GM23338 (cell line): ENCODE measurements around the gene KNTC1. TPM values are rescaled to one million over a fixed set of nuclear protein-coding genes. Genes with fewer than 3 reads are reported as not detected.

ENCODE experiments used
- ATAC-seq: fragments of 200-7000 bp; cut with Tn5 transposase; 3 replicates; pipeline ENCODE4 v1.9.1; 2020
- DNase-seq: peaks from one replicate; pipeline ENCODE4 v3.0.0-alpha.2; 2015; ENCODE audit warnings: low spot score
- H2AFZ ChIP-seq: fragments of 200-600 bp; sonication (generic); 2 replicates; pipeline ENCODE4 v1.8.0; 2016; ENCODE audit warnings: antibody characterized with exemption, mild to moderate bottlenecking, moderate library complexity
- H3F3A ChIP-seq: fragments of 200-600 bp; sonication (generic); replicated peaks from 2 replicates; pipeline ENCODE4 v1.8.0; 2017; ENCODE audit warnings: antibody characterized with exemption, mixed run types, low read depth
- H3K27ac ChIP-seq: fragments of 200-600 bp; sonication (generic); 2 replicates; pipeline ENCODE4 v1.6.1; 2016; ENCODE audit warnings: low read depth
- H3K27me3 ChIP-seq: fragments of 200-600 bp; sonication (generic); 2 replicates; pipeline ENCODE4 v1.8.0; 2016; ENCODE audit warnings: mild to moderate bottlenecking, mixed run types, moderate library complexity; ENCODE audit not compliant: insufficient read depth
- H3K36me3 ChIP-seq: fragments of 200-600 bp; sonication (generic); 2 replicates; pipeline ENCODE4 v1.8.0; 2016; ENCODE audit warnings: mild to moderate bottlenecking; ENCODE audit not compliant: insufficient read depth
- H3K4me1 ChIP-seq: fragments of 200-600 bp; sonication (generic); 2 replicates; pipeline ENCODE4 v1.8.0; 2016; ENCODE audit warnings: mild to moderate bottlenecking, moderate library complexity; ENCODE audit not compliant: insufficient read depth
- H3K4me2 ChIP-seq: fragments of 200-600 bp; sonication (generic); 2 replicates; pipeline ENCODE4 v1.7.1; 2017; ENCODE audit warnings: mixed run types
- H3K4me3 ChIP-seq: fragments of 200-600 bp; sonication (generic); 2 replicates; pipeline ENCODE4 v1.6.1; 2016; ENCODE audit warnings: mixed run types
- H3K79me2 ChIP-seq: fragments of 200-600 bp; sonication (generic); replicated peaks from 2 replicates; pipeline ENCODE4 v1.8.0; 2017; ENCODE audit warnings: mild to moderate bottlenecking; ENCODE audit not compliant: insufficient read depth
- H3K9me2 ChIP-seq: fragments of 200-600 bp; sonication (generic); 2 replicates; pipeline ENCODE4 v1.8.0; 2017; ENCODE audit not compliant: insufficient read depth
- H4K20me1 ChIP-seq: fragments of 200-600 bp; sonication (generic); replicated peaks from 2 replicates; pipeline ENCODE4 v1.8.0; 2017; ENCODE audit warnings: mild to moderate bottlenecking; ENCODE audit not compliant: insufficient read depth
- H3K27ac Mint-ChIP-seq: 2 replicates; pipeline ENCODE4 v1.8.0; 2020; ENCODE audit warnings: inconsistent platforms, mild to moderate bottlenecking, moderate library complexity, mixed read lengths
- H3K27me3 Mint-ChIP-seq: 3 replicates; pipeline ENCODE4 v1.8.0; 2022; ENCODE audit warnings: low read depth, mild to moderate bottlenecking, moderate library complexity, mixed read lengths, inconsistent platforms; ENCODE audit not compliant: insufficient read depth, poor library complexity
- H3K36me3 Mint-ChIP-seq: 3 replicates; pipeline ENCODE4 v1.8.0; 2021; ENCODE audit warnings: low read depth, mild to moderate bottlenecking, inconsistent platforms, moderate library complexity, mixed read lengths
- H3K4me1 Mint-ChIP-seq: 3 replicates; pipeline ENCODE4 v1.8.0; 2020; ENCODE audit warnings: mild to moderate bottlenecking, inconsistent platforms, mixed read lengths
- H3K4me3 Mint-ChIP-seq: 3 replicates; pipeline ENCODE4 v1.8.0; 2021; ENCODE audit warnings: moderate library complexity, mild to moderate bottlenecking, inconsistent platforms, mixed read lengths
- H3K9me3 Mint-ChIP-seq: 3 replicates; pipeline ENCODE4 v1.8.0; 2020; ENCODE audit warnings: moderate library complexity, mild to moderate bottlenecking, inconsistent platforms, mixed read lengths
- CREB1 ChIP-seq: fragments of 250-450 bp; sonication (Bioruptor Pico); IDR thresholded peaks from 2 replicates; pipeline ENCODE4 v1.5.0; 2020; ENCODE audit warnings: low read depth, mild to moderate bottlenecking, moderate library complexity
- EZH2phosphoT487 ChIP-seq: fragments of 200-600 bp; sonication (generic); IDR thresholded peaks from one replicate; pipeline ENCODE4 v1.8.1; 2018; ENCODE audit warnings: antibody characterized with exemption; ENCODE audit not compliant: unreplicated experiment
- JUNB ChIP-seq: IDR thresholded peaks from one replicate; pipeline ENCODE4 v1.6.1; 2016; ENCODE audit warnings: antibody characterized with exemption; ENCODE audit not compliant: unreplicated experiment
- ZNF331 ChIP-seq: fragments of 250-450 bp; sonication (Bioruptor Pico); IDR thresholded peaks from 2 replicates; pipeline ENCODE4 v1.5.0; 2020; ENCODE audit warnings: low read depth, mild to moderate bottlenecking, moderate library complexity
- polyA plus RNA-seq: library from polyadenylated mRNA; unstranded; fragments of >200 nt; fragmentation: Nextera tagmentation; extraction: Ambion mirVana; gene quantifications from 2 replicates; pipeline ENCODE4 v1.2.1, GENCODE V29; 2016
- total RNA-seq: library from RNA; depleted of rRNA; stranded (reverse); fragments of >200 nt; shearing (Covaris generic); gene quantifications from 2 replicates; pipeline ENCODE4 v1.2.3, GENCODE V29; 2014
- TF ChIP-seq, protein P1 (sequence below), 2 experiments: fragments of 200-600 bp in 1 of 2; sonication (generic) in 1 of 2; conservative IDR thresholded peaks; 2 replicates each; pipeline versions ENCODE4 v1.5.1 to v1.6.1; 2016 to 2017; ENCODE audit warnings: antibody characterized with exemption in 2 of 2, low read depth in 2 of 2, mild to moderate bottlenecking in 2 of 2, moderate library complexity in 1 of 2
- TF ChIP-seq, protein P2 (sequence below): IDR thresholded peaks from 2 replicates; pipeline ENCODE4 v1.6.1; 2016; ENCODE audit warnings: antibody characterized with exemption
- TF ChIP-seq, protein P3 (sequence below): fragments of 250-450 bp; sonication (Bioruptor Pico); IDR thresholded peaks from 2 replicates; pipeline ENCODE4 v1.5.0; 2020; ENCODE audit warnings: mild to moderate bottlenecking, moderate library complexity

The KNTC1 gene
- total and polyA plus RNA-seq, 2 experiments from 2014 or later, result 55.2 to 98.0 TPM

DNA sequence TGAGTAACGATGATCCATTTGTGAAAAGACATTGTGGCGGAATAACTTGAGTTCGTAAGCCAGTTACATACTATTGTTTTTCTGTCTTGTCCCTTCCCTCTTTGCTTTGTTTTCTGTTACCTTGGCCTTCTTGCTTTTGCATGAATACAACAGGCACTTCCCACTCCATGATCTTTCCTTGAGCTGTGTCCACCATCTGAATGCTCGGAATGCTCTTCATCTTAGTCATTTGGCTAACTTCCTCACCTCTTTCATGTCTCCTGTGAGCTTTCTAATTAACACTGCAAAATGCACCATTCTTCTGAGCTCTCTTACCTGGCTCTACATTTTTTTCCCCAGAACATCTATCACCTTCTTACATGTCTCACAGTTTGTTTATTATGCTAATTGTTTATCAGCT lies 10.0 kb downstream of the KNTC1 start (continued):
- TF ChIP-seq, protein P1, sequence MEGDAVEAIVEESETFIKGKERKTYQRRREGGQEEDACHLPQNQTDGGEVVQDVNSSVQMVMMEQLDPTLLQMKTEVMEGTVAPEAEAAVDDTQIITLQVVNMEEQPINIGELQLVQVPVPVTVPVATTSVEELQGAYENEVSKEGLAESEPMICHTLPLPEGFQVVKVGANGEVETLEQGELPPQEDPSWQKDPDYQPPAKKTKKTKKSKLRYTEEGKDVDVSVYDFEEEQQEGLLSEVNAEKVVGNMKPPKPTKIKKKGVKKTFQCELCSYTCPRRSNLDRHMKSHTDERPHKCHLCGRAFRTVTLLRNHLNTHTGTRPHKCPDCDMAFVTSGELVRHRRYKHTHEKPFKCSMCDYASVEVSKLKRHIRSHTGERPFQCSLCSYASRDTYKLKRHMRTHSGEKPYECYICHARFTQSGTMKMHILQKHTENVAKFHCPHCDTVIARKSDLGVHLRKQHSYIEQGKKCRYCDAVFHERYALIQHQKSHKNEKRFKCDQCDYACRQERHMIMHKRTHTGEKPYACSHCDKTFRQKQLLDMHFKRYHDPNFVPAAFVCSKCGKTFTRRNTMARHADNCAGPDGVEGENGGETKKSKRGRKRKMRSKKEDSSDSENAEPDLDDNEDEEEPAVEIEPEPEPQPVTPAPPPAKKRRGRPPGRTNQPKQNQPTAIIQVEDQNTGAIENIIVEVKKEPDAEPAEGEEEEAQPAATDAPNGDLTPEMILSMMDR (conservative IDR thresholded peaks at IDR 0.05; ENCODE audit: low read depth in 2 of 2), result no peak
- no peak for TF ChIP-seq EZH2phosphoT487

DNA sequence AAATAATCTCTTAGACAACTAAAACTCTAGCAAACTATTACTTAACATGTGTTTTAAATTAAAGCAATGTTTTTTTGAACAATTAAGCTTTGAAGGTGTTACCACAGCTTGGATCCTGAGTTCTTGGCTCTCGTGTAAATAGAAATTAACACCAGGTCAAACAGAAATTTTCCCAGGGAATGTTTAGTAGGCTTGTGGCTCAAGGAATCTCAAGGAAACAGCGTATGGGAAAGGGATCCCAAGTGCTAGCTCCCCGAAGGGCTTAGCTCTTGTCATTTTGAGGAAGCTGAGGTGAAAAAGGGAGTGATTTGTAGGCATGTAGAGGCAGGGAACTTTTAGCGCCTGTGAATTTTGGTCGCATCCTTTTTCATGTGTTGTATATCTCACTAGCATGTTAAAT lies 11.4 kb downstream of the KNTC1 start:
- Mint-ChIP-seq H3K4me1 (no peaks in the 10 kb centered on the region), H3K27me3 (no peaks in the 10 kb centered on the region), H3K27ac (no peak overlapping the region), H3K36me3 (peaks cover 55% of the 10 kb centered on the region), H3K4me3 (no peak overlapping the region), H3K9me3 (no peaks in the 10 kb centered on the region)
- Histone ChIP-seq H3K9me2 (no peaks in the 10 kb centered on the region), H3F3A (no peaks in the 10 kb centered on the region), H3K4me3 (no peak overlapping the region), H3K79me2 (peaks cover 1% of the 10 kb centered on the region; the same call in 1 of the 2 replicates), H3K4me1 (no peaks in the 10 kb centered on the region), H2AFZ (no peak overlapping the region), H3K4me2 (no peak overlapping the region), H4K20me1 (peaks cover 10% of the 10 kb centered on the region), H3K27ac (no peak overlapping the region), H3K27me3 (no peaks in the 10 kb centered on the region), H3K36me3 (peaks cover 38% of the 10 kb centered on the region)
- ATAC-seq (no peak), DNase-seq (no peak)
- TF ChIP-seq ZNF331 (no peak), CREB1 (CRISPR knock-in tag) (no peak), JUNB (no peak)
- TF ChIP-seq, protein P2, sequence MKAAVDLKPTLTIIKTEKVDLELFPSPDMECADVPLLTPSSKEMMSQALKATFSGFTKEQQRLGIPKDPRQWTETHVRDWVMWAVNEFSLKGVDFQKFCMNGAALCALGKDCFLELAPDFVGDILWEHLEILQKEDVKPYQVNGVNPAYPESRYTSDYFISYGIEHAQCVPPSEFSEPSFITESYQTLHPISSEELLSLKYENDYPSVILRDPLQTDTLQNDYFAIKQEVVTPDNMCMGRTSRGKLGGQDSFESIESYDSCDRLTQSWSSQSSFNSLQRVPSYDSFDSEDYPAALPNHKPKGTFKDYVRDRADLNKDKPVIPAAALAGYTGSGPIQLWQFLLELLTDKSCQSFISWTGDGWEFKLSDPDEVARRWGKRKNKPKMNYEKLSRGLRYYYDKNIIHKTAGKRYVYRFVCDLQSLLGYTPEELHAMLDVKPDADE, result no peak
- TF ChIP-seq, protein P3, sequence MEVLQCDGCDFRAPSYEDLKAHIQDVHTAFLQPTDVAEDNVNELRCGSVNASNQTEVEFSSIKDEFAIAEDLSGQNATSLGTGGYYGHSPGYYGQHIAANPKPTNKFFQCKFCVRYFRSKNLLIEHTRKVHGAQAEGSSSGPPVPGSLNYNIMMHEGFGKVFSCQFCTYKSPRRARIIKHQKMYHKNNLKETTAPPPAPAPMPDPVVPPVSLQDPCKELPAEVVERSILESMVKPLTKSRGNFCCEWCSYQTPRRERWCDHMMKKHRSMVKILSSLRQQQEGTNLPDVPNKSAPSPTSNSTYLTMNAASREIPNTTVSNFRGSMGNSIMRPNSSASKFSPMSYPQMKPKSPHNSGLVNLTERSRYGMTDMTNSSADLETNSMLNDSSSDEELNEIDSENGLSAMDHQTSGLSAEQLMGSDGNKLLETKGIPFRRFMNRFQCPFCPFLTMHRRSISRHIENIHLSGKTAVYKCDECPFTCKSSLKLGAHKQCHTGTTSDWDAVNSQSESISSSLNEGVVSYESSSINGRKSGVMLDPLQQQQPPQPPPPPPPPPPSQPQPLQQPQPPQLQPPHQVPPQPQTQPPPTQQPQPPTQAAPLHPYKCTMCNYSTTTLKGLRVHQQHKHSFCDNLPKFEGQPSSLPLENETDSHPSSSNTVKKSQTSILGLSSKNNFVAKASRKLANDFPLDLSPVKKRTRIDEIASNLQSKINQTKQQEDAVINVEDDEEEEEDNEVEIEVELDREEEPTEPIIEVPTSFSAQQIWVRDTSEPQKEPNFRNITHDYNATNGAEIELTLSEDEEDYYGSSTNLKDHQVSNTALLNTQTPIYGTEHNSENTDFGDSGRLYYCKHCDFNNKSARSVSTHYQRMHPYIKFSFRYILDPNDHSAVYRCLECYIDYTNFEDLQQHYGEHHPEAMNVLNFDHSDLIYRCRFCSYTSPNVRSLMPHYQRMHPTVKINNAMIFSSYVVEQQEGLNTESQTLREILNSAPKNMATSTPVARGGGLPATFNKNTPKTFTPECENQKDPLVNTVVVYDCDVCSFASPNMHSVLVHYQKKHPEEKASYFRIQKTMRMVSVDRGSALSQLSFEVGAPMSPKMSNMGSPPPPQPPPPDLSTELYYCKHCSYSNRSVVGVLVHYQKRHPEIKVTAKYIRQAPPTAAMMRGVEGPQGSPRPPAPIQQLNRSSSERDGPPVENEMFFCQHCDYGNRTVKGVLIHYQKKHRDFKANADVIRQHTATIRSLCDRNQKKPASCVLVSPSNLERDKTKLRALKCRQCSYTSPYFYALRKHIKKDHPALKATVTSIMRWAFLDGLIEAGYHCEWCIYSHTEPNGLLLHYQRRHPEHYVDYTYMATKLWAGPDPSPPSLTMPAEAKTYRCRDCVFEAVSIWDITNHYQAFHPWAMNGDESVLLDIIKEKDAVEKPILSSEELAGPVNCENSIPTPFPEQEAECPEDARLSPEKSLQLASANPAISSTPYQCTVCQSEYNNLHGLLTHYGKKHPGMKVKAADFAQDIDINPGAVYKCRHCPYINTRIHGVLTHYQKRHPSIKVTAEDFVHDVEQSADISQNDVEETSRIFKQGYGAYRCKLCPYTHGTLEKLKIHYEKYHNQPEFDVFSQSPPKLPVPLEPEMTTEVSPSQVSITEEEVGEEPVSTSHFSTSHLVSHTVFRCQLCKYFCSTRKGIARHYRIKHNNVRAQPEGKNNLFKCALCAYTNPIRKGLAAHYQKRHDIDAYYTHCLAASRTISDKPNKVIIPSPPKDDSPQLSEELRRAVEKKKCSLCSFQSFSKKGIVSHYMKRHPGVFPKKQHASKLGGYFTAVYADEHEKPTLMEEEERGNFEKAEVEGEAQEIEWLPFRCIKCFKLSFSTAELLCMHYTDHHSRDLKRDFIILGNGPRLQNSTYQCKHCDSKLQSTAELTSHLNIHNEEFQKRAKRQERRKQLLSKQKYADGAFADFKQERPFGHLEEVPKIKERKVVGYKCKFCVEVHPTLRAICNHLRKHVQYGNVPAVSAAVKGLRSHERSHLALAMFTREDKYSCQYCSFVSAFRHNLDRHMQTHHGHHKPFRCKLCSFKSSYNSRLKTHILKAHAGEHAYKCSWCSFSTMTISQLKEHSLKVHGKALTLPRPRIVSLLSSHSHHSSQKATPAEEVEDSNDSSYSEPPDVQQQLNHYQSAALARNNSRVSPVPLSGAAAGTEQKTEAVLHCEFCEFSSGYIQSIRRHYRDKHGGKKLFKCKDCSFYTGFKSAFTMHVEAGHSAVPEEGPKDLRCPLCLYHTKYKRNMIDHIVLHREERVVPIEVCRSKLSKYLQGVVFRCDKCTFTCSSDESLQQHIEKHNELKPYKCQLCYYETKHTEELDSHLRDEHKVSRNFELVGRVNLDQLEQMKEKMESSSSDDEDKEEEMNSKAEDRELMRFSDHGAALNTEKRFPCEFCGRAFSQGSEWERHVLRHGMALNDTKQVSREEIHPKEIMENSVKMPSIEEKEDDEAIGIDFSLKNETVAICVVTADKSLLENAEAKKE (CRISPR knock-in tag), result no peak
